ACC112 (cell line): ENCODE data around the gene AVL9.
A peak's percentile ranks its signal among the peaks of the same experiment; 100 is the strongest.

ENCODE experiments used
- H2AFZ ChIP-seq: fragments of 200-600 bp; sonication (generic); one replicate; pipeline ENCODE4 v1.6.0; 2017; ENCODE audit warnings: antibody characterized with exemption, low read length; ENCODE audit not compliant: unreplicated experiment
- H3K27ac ChIP-seq: fragments of 200-600 bp; sonication (generic); 2 replicates; pipeline ENCODE4 v1.5.1; 2014; ENCODE audit warnings: low read depth, mild to moderate bottlenecking, antibody characterized with exemption, low read length, moderate library complexity
- H3K27me3 ChIP-seq: fragments of 200-600 bp; sonication (generic); 2 replicates; pipeline ENCODE4 v1.6.1; 2014; ENCODE audit warnings: mild to moderate bottlenecking, antibody characterized with exemption, low read length, moderate library complexity, mixed read lengths; ENCODE audit not compliant: insufficient read depth
- H3K36me3 ChIP-seq: fragments of 200-600 bp; sonication (generic); 2 replicates; pipeline ENCODE4 v1.6.1; 2016; ENCODE audit warnings: mild to moderate bottlenecking, antibody characterized with exemption, low read length, moderate library complexity, mixed read lengths; ENCODE audit not compliant: insufficient read depth
- H3K4me1 ChIP-seq: fragments of 200-600 bp; sonication (generic); one replicate; pipeline ENCODE4 v1.6.1; 2016; ENCODE audit warnings: low read length, mixed read lengths; ENCODE audit not compliant: insufficient read depth, unreplicated experiment, control insufficient read depth
- H3K4me3 ChIP-seq: fragments of 200-600 bp; sonication (generic); 2 replicates; pipeline ENCODE4 v1.5.1; 2014; ENCODE audit warnings: mild to moderate bottlenecking, low read depth, low read length
- H3K79me2 ChIP-seq: fragments of 200-600 bp; sonication (generic); one replicate; pipeline ENCODE4 v1.6.0; 2016; ENCODE audit warnings: low read length; ENCODE audit not compliant: control insufficient read depth, unreplicated experiment, insufficient read depth

Gene AVL9

DNA sequence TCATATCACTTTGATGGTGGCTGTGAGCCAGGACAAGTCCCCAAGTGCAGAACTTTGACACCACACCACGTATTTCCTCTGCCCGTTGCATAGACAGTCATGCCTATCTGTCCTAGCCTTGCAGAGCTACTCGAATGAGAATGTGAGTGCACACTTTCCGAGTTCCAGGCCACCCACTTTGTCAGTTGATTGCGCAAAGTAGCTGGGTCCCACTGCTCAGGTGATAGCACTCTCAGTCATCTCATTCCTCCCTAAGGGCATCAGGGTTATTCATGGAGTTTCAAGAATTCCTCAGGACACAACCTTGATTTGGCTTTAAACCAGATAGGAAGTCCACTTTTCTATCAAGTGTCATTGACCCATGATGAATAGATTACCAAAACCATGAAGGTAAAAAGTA lies 24.4 kb upstream of the AVL9 start:
- no peak overlapping the region for H2AFZ ChIP-seq
- H3K27me3 ChIP-seq: no peaks in the 10 kb centered on the region; the same call in 1 of the 2 replicates
- H3K36me3 ChIP-seq: no peaks in the 10 kb centered on the region
- H3K4me3 ChIP-seq: no peak overlapping the region
- H3K4me1 ChIP-seq: no peaks in the 10 kb centered on the region
- H3K27ac ChIP-seq: no peak overlapping the region
- H3K79me2 ChIP-seq: no peaks in the 10 kb centered on the region

DNA sequence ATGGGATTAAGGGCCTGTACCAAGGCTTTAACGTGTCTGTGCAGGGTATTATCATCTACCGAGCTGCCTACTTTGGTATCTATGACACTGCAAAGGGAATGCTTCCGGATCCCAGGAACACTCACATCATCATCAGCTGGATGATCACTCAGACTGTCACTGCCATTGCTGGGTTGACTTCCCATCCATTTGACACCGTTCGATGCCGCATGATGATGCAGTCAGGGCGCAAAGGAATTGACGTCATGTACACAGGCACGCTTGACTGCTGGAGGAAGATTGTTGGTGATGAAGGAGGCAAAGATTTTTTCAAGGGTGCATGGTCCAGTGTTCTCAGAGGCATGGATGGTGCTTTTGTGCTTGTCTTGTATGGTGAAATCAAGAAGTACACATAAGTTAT lies 23.3 kb upstream of the AVL9 start:
- no peak overlapping the region for H2AFZ ChIP-seq
- H3K36me3 ChIP-seq: no peaks in the 10 kb centered on the region
- H3K27ac ChIP-seq: no peak overlapping the region
- H3K4me3 ChIP-seq: no peak overlapping the region
- H3K4me1 ChIP-seq: no peaks in the 10 kb centered on the region
- H3K79me2 ChIP-seq: no peaks in the 10 kb centered on the region
- no peaks in the 10 kb centered on the region; the same call in 1 of the 2 replicates for H3K27me3 ChIP-seq

DNA sequence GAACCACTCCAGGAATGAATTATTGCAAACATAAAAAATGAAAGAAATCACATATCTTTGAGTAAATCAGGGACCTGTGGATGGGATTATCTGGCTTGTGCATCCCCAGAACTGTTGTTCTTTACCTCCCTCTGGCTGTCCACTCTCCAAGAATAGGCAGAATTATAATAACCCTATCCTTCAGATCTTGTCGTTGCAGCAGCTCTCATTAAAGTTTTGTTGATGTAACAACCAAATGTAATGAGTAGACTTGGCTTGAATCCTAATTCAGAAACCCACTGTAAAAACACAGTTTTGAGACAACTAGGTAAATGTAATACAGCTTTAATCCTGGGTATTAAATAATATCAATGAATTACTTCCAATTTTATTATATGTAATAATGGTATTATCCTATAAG lies 21.3 kb upstream of the AVL9 start:
- Histone ChIP-seq H3K27ac (no peak overlapping the region), H3K4me3 (no peak overlapping the region), H3K36me3 (no peaks in the 10 kb centered on the region), H3K79me2 (no peaks in the 10 kb centered on the region), H3K27me3 (no peaks in the 10 kb centered on the region; the same call in 1 of the 2 replicates), H2AFZ (no peak overlapping the region), H3K4me1 (peaks cover 6% of the 10 kb centered on the region)

DNA sequence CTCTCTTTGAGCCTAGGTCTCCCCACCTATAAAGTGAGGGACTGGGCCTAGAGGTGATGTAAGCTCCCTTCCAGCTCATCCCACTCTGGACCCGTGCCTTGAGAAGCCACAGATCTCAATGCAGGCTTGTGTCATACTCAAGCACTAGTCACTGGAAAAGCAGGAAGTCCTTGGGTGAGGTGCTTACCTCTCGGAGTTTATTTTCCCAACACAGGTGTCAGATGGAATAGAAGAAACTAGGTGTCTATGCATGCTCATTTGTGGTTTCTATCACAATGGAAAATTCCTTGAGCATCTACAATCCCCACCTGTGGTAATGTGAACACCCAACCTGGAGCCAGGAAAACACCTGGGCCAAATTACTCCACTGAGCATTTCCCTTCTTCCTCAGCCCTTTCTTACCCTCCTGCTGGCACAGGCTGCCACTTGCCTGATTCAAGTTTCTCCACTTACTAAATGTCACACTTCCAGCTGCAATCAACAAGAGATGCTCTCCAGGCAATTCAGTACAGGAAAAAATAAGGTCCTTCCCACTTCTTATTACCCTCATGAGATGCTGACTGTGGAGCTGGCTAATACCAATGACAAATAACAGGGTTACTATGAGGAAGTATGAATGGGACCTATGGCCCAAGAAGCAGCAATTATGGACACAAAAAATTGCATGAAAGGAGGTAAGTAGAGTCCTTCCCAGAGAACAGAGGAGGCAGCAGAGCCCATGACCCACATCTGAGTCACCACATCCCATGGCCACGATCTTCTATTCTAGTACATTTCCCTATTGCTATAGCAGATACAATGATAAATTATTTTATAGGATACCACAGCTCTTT lies 18.3 kb upstream of the AVL9 start:
- Histone ChIP-seq H3K27ac (no peak overlapping the region), H3K4me3 (no peak overlapping the region), H2AFZ (no peak overlapping the region), H3K27me3 (no peaks in the 10 kb centered on the region; the same call in 1 of the 2 replicates), H3K79me2 (no peaks in the 10 kb centered on the region), H3K4me1 (peaks cover 6% of the 10 kb centered on the region), H3K36me3 (no peaks in the 10 kb centered on the region)

DNA sequence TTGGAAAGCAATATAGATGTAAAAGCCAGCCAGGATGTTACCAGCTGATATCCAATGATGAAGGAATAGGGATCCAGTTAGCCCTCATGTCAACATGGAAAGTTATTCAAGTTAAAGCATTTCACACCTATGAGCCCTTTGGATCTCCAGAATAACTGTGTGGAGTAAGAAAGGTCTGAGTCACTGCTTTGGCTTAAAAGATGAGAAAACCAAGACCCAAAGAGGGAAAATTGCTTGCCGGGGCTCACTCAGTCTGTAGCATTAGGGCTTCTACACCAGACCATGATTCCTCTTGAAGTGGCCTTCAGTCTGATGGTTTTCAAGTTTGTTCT lies 17.7 kb upstream of the AVL9 start:
- H3K36me3 ChIP-seq: no peaks in the 10 kb centered on the region
- H3K27me3 ChIP-seq: no peaks in the 10 kb centered on the region; the same call in 1 of the 2 replicates
- no peak overlapping the region for H2AFZ ChIP-seq
- H3K4me3 ChIP-seq: no peak overlapping the region
- H3K79me2 ChIP-seq: no peaks in the 10 kb centered on the region
- H3K27ac ChIP-seq: no peak overlapping the region
- peaks cover 6% of the 10 kb centered on the region for H3K4me1 ChIP-seq

DNA sequence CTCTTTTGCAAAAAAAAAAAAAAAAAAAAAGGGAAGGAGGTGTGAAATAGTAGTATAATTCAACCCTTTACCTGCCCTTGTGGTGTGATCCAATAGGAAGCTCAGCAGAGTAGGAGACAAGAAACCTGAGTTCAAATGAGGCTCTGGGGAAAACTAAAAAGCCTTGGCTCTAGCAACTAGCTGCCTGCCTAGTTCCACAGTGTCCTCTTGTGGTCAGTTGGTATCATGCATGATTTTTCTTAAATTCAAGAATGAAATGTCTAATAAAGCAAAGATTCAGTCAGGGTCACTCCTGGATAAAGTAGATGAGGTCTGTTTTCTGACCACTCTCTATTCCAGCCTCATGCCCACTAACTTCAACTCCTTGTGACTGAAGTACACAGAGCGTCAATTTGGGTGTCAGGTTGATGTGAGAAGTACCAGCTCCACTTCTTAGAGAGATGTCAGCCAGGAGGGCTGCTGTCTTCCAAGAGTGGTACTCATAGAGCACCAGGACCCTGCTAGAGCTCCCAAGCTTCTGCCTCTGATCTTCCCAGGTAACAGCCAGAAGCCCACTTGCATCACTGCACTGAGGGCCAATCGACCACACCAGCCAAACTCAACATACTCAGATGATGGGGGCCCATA lies 15.6 kb upstream of the AVL9 start:
- H3K27ac ChIP-seq: no peak overlapping the region
- no peaks in the 10 kb centered on the region; the same call in 1 of the 2 replicates for H3K27me3 ChIP-seq
- H3K79me2 ChIP-seq: no peaks in the 10 kb centered on the region
- no peak overlapping the region for H3K4me3 ChIP-seq
- H3K4me1 ChIP-seq: peaks cover 6% of the 10 kb centered on the region
- no peaks in the 10 kb centered on the region for H3K36me3 ChIP-seq
- H2AFZ ChIP-seq: no peak overlapping the region

DNA sequence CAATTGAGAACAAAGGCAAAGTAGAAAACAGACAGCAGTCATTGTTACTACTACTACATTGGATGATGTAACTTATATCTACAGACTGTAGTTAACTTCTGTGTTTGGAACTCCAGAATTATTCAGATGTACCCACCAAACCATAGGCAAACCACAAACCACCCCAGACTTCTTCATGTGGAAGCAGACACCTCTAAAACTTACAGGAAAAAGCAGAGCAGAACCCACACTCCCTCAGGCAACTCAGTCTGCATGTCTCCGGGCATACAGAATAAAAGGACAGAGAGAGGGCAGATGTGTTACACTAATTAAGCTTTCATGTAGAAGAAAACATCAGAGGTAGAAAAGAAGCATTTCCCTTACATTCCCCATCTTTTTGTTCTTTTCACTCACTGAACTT lies 14.1 kb upstream of the AVL9 start:
- no peak overlapping the region for H2AFZ ChIP-seq
- H3K27me3 ChIP-seq: no peaks in the 10 kb centered on the region
- H3K4me1 ChIP-seq: peaks cover 6% of the 10 kb centered on the region
- H3K36me3 ChIP-seq: no peaks in the 10 kb centered on the region; the same call in 1 of the 2 replicates
- H3K79me2 ChIP-seq: no peaks in the 10 kb centered on the region
- no peak overlapping the region for H3K27ac ChIP-seq
- H3K4me3 ChIP-seq: no peak overlapping the region

DNA sequence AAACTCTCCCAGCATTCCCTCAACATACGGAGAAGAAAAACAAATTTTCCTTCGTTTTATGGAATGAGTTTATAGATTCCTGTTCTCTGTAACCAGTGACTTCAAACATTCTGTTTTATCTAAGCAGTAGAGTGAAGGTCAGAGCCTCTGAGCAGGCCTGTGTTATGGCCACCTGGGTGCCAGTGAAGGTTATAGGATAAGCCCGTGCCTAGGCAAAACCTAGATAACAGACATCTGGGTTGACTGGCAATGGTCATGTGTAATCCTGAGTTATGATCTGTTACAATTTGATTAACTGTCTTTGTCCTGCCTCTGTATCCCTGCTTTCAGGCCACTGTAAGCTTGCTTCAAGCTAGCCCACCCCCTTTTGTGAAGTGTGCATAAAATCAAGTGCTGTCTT lies 13.4 kb upstream of the AVL9 start:
- H2AFZ ChIP-seq: no peak overlapping the region
- H3K27me3 ChIP-seq: no peaks in the 10 kb centered on the region
- peaks cover 4% of the 10 kb centered on the region; the same call in 1 of the 2 replicates for H3K36me3 ChIP-seq
- H3K79me2 ChIP-seq: no peaks in the 10 kb centered on the region
- no peak overlapping the region for H3K4me3 ChIP-seq
- no peak overlapping the region for H3K27ac ChIP-seq
- peaks cover 6% of the 10 kb centered on the region for H3K4me1 ChIP-seq

DNA sequence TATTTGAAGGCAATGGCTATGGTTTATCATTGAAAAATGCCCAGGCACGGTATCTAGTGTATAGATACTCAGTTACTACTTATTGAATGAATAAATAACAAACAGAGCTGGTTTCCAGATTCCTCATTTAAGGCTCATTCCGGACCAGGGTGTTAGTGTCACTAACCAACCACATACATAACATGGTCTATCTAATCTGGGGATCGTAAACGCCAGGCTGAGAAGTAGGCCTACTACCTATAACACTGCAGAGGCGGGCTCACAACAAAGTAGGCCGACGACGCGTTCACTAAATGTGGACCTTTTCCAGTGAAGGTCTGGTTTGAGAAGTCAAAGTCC lies 5.5 kb upstream of the AVL9 start:
- peaks cover 16% of the 10 kb centered on the region for H3K4me1 ChIP-seq
- H2AFZ ChIP-seq: peak overlapping the region; percentile 98
- H3K79me2 ChIP-seq: peaks cover 22% of the 10 kb centered on the region
- H3K4me3 ChIP-seq: peak overlapping the region; percentile 95
- peaks cover 4% of the 10 kb centered on the region; the same call in 1 of the 2 replicates for H3K36me3 ChIP-seq
- H3K27ac ChIP-seq: peak overlapping the region; percentile 69; the same call in 1 of the 2 replicates
- no peaks in the 10 kb centered on the region for H3K27me3 ChIP-seq

DNA sequence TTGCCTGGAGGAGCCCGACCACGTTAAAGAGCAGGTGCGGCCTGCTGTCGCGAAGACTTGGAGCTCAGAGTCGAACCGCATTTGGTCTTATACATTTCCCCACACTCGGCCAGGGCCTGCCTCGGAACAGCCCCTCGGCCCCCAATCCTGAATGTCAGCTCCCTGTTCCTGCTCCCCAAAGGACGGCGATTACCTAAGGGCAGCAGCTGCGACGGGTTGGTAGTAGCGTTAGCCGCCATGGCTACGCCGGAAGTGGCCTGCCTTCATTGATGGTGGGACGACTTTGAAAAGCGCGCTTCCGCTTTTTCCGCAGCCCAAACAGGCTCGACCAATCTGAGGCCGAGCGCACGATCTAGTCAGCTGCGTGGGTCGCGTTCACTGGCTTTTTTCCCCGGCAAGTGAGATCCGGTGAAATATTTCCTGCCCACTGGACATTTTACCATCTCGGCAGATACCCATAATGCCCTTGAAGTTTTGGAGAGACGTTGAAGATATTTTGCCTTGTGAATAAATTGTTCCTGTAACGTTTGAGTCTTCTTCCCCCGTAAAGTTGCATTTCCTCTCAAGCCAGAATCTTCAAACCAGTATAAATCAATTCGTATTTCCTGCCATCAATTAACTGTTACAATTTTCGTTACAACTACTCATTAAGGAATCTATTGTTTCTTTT lies 5.0 kb upstream of the AVL9 start, which contains the start of gene LSM5:
Gene LSM5, minus strand, starts transcription at position 254 of the 670 bp plus-strand sequence. Its CDS starts 15 bp downstream, at position 239.
- peaks cover 22% of the 10 kb centered on the region for H3K79me2 ChIP-seq

More for the DNA sequence above, 5.0 kb upstream of the AVL9 start, which contains the start of gene LSM5:
- no peaks in the 10 kb centered on the region for H3K27me3 ChIP-seq
- H3K4me3 ChIP-seq: peak within 1 kb of the TSS; percentile 95
- H3K36me3 ChIP-seq: peaks cover 4% of the 10 kb centered on the region; the same call in 1 of the 2 replicates
- H2AFZ ChIP-seq: peak within 1 kb of the TSS; percentile 98
- H3K4me1 ChIP-seq: peaks cover 16% of the 10 kb centered on the region
- H3K27ac ChIP-seq: peak within 1 kb of the TSS; percentile 69
